Vagina (tissue), 2 donors: ENCODE measurements around the gene RYR3.

Experiments used
- CTCF ChIP-seq, 3 experiments: fragments of 450-650 bp in 2 of 3; fragments of 200-600 bp in 1 of 3; sonication (generic) in 1 of 3; IDR thresholded peaks; one replicate each; pipeline ENCODE4 v1.5.1; 2017 to 2019; ENCODE audit warnings: antibody characterized with exemption in 3 of 3, mild to moderate bottlenecking in 2 of 3, moderate library complexity in 2 of 3
- POLR2A ChIP-seq, 2 donors: fragments of 450-650 bp; IDR thresholded peaks; one replicate each; pipeline ENCODE4 v1.6.1; 2017; ENCODE audit warnings: antibody characterized with exemption in 2 of 2, mild to moderate bottlenecking in 2 of 2, moderate library complexity in 2 of 2
- POLR2AphosphoS5 ChIP-seq, 2 donors: sonication (generic); formaldehyde crosslinking; IDR thresholded peaks; one replicate each; pipeline ENCODE4 v1.9.0; 2017; ENCODE audit warnings: antibody characterized with exemption in 2 of 2, mild to moderate bottlenecking in 2 of 2, low read depth in 1 of 2; ENCODE audit not compliant: insufficient read depth in 1 of 2

GRCh38 chr15:33754242-33754641 is 443.5 kb downstream of the RYR3 start:
- TF ChIP-seq POLR2AphosphoS5 (IDR thresholded peaks at IDR 0.05; ENCODE audit: insufficient read depth in 1 of 2, low read depth in 1 of 2) (no peak), POLR2A (IDR thresholded peaks at IDR 0.05) (no peak), CTCF (IDR thresholded peaks at IDR 0.05) (no peak)
